Astrocyte of the cerebellum (primary cell): ENCODE data around the gene SLC35G6.
A peak's percentile ranks its signal among the peaks of the same experiment; 100 is the strongest.

Experiments
- DNase-seq: peaks from one replicate; pipeline ENCODE4 v3.0.0-alpha.2; 2011; ENCODE audit warnings: low read depth
- H3K4me3 ChIP-seq: 2 replicates; pipeline ENCODE4 v1.5.1; 2011; ENCODE audit warnings: mild to moderate bottlenecking, low read depth, low read length, moderate library complexity
- CTCF ChIP-seq: IDR thresholded peaks from 2 replicates; pipeline ENCODE4 v1.5.1; 2012; ENCODE audit warnings: low read length, low read depth, moderate library complexity, mild to moderate bottlenecking; ENCODE audit errors: missing control alignments
- in situ Hi-C: cut with HindIII; loops from 2 replicates; pipeline ENCODE4 v1.10.0; 2017; ENCODE audit warnings: low sequenced_read_pairs

The SLC35G6 gene

GRCh38 chr17:7443499-7444485 is 37.5 kb upstream of the SLC35G6 start:
- DNase-seq: no peak
- TF ChIP-seq CTCF: no peak
- in situ Hi-C loops: no loop called here
- no peak overlapping the region for H3K4me3 ChIP-seq

- no peak for TF ChIP-seq CTCF
- no peak for DNase-seq
- peak within 1 kb of the TSS; percentile 22 for H3K4me3 ChIP-seq
- in situ Hi-C loops: no loop called here
Observed at GRCh38 chr17:7444682-7445618, 36.3 kb upstream of the SLC35G6 start, which contains the start of gene CHRNB1. CHRNB1 (plus strand) TSS chr17:7445061; CDS start chr17:7445128, 67 bp downstream.

- no peak for TF ChIP-seq CTCF
- in situ Hi-C loops: no loop called here
- H3K4me3 ChIP-seq: no peak overlapping the region
- DNase-seq: no peak
Observed at GRCh38 chr17:7445619-7445968, 35.7 kb upstream of the SLC35G6 start.

- no peak for TF ChIP-seq CTCF
- DNase-seq: no peak
Observed at GRCh38 chr17:7448461-7448860, 32.8 kb upstream of the SLC35G6 start.

GRCh38 chr17:7459961-7460545 is 21.2 kb upstream of the SLC35G6 start:
- no peak for TF ChIP-seq CTCF
- H3K4me3 ChIP-seq: no peak overlapping the region
- in situ Hi-C loops: no loop called here

More at GRCh38 chr17:7448461-7448860, 32.8 kb upstream of the SLC35G6 start:
- H3K4me3 ChIP-seq: no peak overlapping the region
- in situ Hi-C loops: no loop called here

More at GRCh38 chr17:7459961-7460545, 21.2 kb upstream of the SLC35G6 start:
- no peak for DNase-seq
